ENCODE data around the gene PANX2. TPM values are rescaled to one million over a fixed set of nuclear protein-coding genes. Genes with fewer than 3 reads are reported as not detected.
"Not testable (repeated sequence)": the region's sequence is repeated elsewhere in the genome, so short reads cannot be mapped to it uniquely, and the experiment has no call there.

The PANX2 gene
- total RNA-seq, 1 donor from 2014 or later, result not detected

DNA sequence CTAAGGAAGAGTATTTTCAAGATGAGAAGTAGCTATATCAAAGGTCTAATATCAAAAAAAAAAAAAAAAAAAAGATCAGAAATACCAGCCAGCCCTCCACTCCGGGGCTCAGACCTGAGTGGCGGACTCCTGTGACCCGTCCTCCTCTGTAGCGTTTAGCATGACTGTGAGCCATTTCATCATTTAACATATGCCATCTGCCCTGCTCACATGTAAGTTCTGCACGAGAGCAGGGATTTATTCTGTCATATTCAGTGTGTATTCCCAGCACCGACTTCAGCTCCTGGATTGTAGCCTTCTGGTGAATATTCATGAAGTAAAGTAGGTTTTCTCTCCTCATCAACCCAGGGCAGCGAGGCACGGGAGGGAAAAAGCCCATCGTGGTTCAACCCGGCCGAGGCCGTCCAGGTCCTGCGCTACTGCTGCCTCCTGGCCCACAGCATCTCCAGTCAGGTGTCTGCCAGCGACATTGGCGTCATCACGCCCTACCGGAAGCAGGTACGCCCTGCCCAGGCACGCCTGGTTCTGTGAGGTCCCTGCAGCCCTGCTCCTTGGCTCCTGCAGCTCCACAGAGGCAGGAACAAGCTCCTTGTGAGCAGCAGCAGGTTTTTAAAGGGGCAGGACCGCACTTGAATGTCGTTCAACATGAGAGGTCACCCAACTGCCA is 12.7 kb upstream of the PANX2 start:
- Histone ChIP-seq H3K4me3 (ENCODE audit: low read length in 3 of 3) (no peak overlapping the region), H3K4me1 (ENCODE audit: control insufficient read depth in 3 of 3, insufficient read depth in 3 of 3, low read length in 3 of 3) (no peaks in the 10 kb centered on the region), H3K9ac (ENCODE audit: low read depth in 1 of 3, low read length in 3 of 3) (no peak overlapping the region), H3K9me3 (ENCODE audit: control insufficient read depth in 3 of 3, low read length in 3 of 3) (no peaks in the 10 kb centered on the region), H3K36me3 (ENCODE audit: control insufficient read depth in 3 of 3, insufficient read depth in 3 of 3, low read length in 3 of 3) (no peaks in the 10 kb centered on the region), H3K27ac (ENCODE audit: low read depth, low read length) (no peak overlapping the region), H3K27me3 (ENCODE audit: control insufficient read depth in 3 of 3, insufficient read depth in 3 of 3, low read length in 3 of 3) (peaks cover 23 to 47% (median 41%) of the 10 kb centered on the region in 3 donors)

- H3K27me3 ChIP-seq (ENCODE audit: control insufficient read depth in 3 of 3, insufficient read depth in 3 of 3, low read length in 3 of 3), result peaks cover 23 to 52% (median 38%) of the 10 kb centered on the region in 3 donors
Measured at GRCh38 chr22:50160947-50161346, 9.6 kb upstream of the PANX2 start.

GRCh38 chr22:50161508-50162390 is 8.8 kb upstream of the PANX2 start:
- Histone ChIP-seq H3K4me3 (ENCODE audit: low read length in 3 of 3) (no peak overlapping the region), H3K36me3 (ENCODE audit: control insufficient read depth in 3 of 3, insufficient read depth in 3 of 3, low read length in 3 of 3) (no peaks in the 10 kb centered on the region), H3K27ac (ENCODE audit: low read depth, low read length) (no peak overlapping the region), H3K4me1 (ENCODE audit: control insufficient read depth in 3 of 3, insufficient read depth in 3 of 3, low read length in 3 of 3) (no peaks in the 10 kb centered on the region), H3K27me3 (ENCODE audit: control insufficient read depth in 3 of 3, insufficient read depth in 3 of 3, low read length in 3 of 3) (peaks cover 20 to 50% (median 38%) of the 10 kb centered on the region in 3 donors), H3K9me3 (ENCODE audit: control insufficient read depth in 3 of 3, low read length in 3 of 3) (no peaks in the 10 kb centered on the region), H3K9ac (ENCODE audit: low read depth in 1 of 3, low read length in 3 of 3) (no peak overlapping the region)

More at GRCh38 chr22:50160947-50161346, 9.6 kb upstream of the PANX2 start:
- Histone ChIP-seq H3K9ac (ENCODE audit: low read depth in 1 of 3, low read length in 3 of 3) (no peak overlapping the region), H3K36me3 (ENCODE audit: control insufficient read depth in 3 of 3, insufficient read depth in 3 of 3, low read length in 3 of 3) (no peaks in the 10 kb centered on the region), H3K4me3 (ENCODE audit: low read length in 3 of 3) (no peak overlapping the region), H3K9me3 (ENCODE audit: control insufficient read depth in 3 of 3, low read length in 3 of 3) (no peaks in the 10 kb centered on the region), H3K4me1 (ENCODE audit: control insufficient read depth in 3 of 3, insufficient read depth in 3 of 3, low read length in 3 of 3) (no peaks in the 10 kb centered on the region), H3K27ac (ENCODE audit: low read depth, low read length) (no peak overlapping the region)

- H3K4me1 ChIP-seq (ENCODE audit: control insufficient read depth in 3 of 3, insufficient read depth in 3 of 3, low read length in 3 of 3), result no peaks in the 10 kb centered on the region
- H3K27ac ChIP-seq (ENCODE audit: low read depth, low read length), result no peak overlapping the region
- no peak overlapping the region for H3K9ac ChIP-seq (ENCODE audit: low read depth in 1 of 3, low read length in 3 of 3)
- no peaks in the 10 kb centered on the region for H3K36me3 ChIP-seq (ENCODE audit: control insufficient read depth in 3 of 3, insufficient read depth in 3 of 3, low read length in 3 of 3)
- no peak overlapping the region for H3K4me3 ChIP-seq (ENCODE audit: low read length in 3 of 3)
- no peaks in the 10 kb centered on the region for H3K9me3 ChIP-seq (ENCODE audit: control insufficient read depth in 3 of 3, low read length in 3 of 3)
- peaks cover 17 to 48% (median 34%) of the 10 kb centered on the region in 3 donors for H3K27me3 ChIP-seq (ENCODE audit: control insufficient read depth in 3 of 3, insufficient read depth in 3 of 3, low read length in 3 of 3)
Measured at GRCh38 chr22:50162391-50162956, 8.1 kb upstream of the PANX2 start.

- Histone ChIP-seq H3K4me1 (ENCODE audit: control insufficient read depth in 3 of 3, insufficient read depth in 3 of 3, low read length in 3 of 3) (no peaks in the 10 kb centered on the region), H3K9ac (ENCODE audit: low read depth in 1 of 3, low read length in 3 of 3) (no peak overlapping the region), H3K4me3 (ENCODE audit: low read length in 3 of 3) (no peak overlapping the region), H3K27ac (ENCODE audit: low read depth, low read length) (no peak overlapping the region), H3K27me3 (ENCODE audit: control insufficient read depth in 3 of 3, insufficient read depth in 3 of 3, low read length in 3 of 3) (peaks cover 11 to 36% (median 28%) of the 10 kb centered on the region in 3 donors), H3K36me3 (ENCODE audit: control insufficient read depth in 3 of 3, insufficient read depth in 3 of 3, low read length in 3 of 3) (no peaks in the 10 kb centered on the region), H3K9me3 (ENCODE audit: control insufficient read depth in 3 of 3, low read length in 3 of 3) (no peaks in the 10 kb centered on the region)
Measured at GRCh38 chr22:50165436-50166123, 5.0 kb upstream of the PANX2 start.

DNA sequence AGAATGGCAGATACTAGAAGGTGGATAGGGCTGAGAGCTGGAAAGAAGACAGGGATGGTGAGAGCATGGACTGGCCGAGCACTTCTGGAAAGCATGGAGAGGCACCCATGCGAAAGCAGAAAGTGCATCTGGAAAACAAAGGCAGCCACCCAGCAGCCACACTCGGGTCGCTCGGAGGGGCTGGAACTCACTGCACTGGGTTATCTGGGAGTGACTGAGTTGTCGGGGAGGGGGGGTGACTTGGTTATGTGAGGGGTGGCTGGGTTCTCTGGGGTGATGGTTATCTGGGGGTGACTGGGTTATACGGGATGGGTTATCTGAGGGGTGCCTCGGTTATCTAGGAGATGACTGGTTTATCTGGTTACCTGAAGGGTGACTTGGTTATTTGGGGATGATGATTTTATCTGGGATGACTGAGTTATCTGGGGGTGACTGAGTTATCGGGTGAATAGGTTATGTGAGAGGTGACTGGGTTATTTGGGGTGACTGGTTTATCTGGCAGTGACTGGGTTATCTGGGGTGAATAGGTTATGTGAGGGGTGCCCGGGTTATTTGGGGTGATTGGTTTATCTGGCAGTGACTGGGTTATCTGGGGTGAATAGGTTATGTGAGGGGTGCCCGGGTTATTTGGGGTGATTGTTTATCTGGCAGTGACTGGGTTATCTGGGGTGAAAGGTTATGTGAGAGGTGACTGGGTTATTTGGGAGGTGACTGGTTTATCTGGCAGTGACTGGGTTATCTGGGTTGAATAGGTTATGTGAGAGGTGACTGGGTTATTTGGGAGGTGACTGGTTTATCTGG is 2.6 kb upstream of the PANX2 start:
- no peaks in the 10 kb centered on the region for H3K9me3 ChIP-seq (ENCODE audit: control insufficient read depth in 3 of 3, low read length in 3 of 3)
- H3K27me3 ChIP-seq (ENCODE audit: control insufficient read depth in 3 of 3, insufficient read depth in 3 of 3, low read length in 3 of 3), result peaks cover 21 to 32% (median 27%) of the 10 kb centered on the region in 3 donors

GRCh38 chr22:50168490-50169180 is 1.9 kb upstream of the PANX2 start:
- not testable (repeated sequence) for H3K9ac ChIP-seq (ENCODE audit: low read depth in 1 of 3, low read length in 3 of 3); H3K4me3 ChIP-seq (ENCODE audit: low read length in 3 of 3); H3K9me3 ChIP-seq (ENCODE audit: control insufficient read depth in 3 of 3, low read length in 3 of 3); H3K27ac ChIP-seq (ENCODE audit: low read depth, low read length); H3K4me1 ChIP-seq (ENCODE audit: control insufficient read depth in 3 of 3, insufficient read depth in 3 of 3, low read length in 3 of 3); H3K36me3 ChIP-seq (ENCODE audit: control insufficient read depth in 3 of 3, insufficient read depth in 3 of 3, low read length in 3 of 3)
- peaks cover 21 to 32% (median 24%) of the 10 kb centered on the region in 3 donors for H3K27me3 ChIP-seq (ENCODE audit: control insufficient read depth in 3 of 3, insufficient read depth in 3 of 3, low read length in 3 of 3)

More for the DNA sequence above, 2.6 kb upstream of the PANX2 start:
- Histone ChIP-seq H3K9ac (ENCODE audit: low read depth in 1 of 3, low read length in 3 of 3) (no peak overlapping the region), H3K4me1 (ENCODE audit: control insufficient read depth in 3 of 3, insufficient read depth in 3 of 3, low read length in 3 of 3) (peaks cover 0 to 2% (median 0%) of the 10 kb centered on the region in 3 donors), H3K36me3 (ENCODE audit: control insufficient read depth in 3 of 3, insufficient read depth in 3 of 3, low read length in 3 of 3) (no peaks in the 10 kb centered on the region), H3K27ac (ENCODE audit: low read depth, low read length) (no peak overlapping the region), H3K4me3 (ENCODE audit: low read length in 3 of 3) (no peak overlapping the region)

GRCh38 chr22:50169181-50169759 is 1.3 kb upstream of the PANX2 start:
- H3K27me3 ChIP-seq (ENCODE audit: control insufficient read depth in 3 of 3, insufficient read depth in 3 of 3, low read length in 3 of 3), result peaks cover 21 to 34% (median 24%) of the 10 kb centered on the region in 3 donors
- H3K4me1 ChIP-seq (ENCODE audit: control insufficient read depth in 3 of 3, insufficient read depth in 3 of 3, low read length in 3 of 3), result peaks cover 0 to 2% (median 0%) of the 10 kb centered on the region in 3 donors

More at GRCh38 chr22:50169181-50169759, 1.3 kb upstream of the PANX2 start:
- no peaks in the 10 kb centered on the region for H3K36me3 ChIP-seq (ENCODE audit: control insufficient read depth in 3 of 3, insufficient read depth in 3 of 3, low read length in 3 of 3)
- H3K9me3 ChIP-seq (ENCODE audit: control insufficient read depth in 3 of 3, low read length in 3 of 3), result no peaks in the 10 kb centered on the region
- H3K9ac ChIP-seq (ENCODE audit: low read depth in 1 of 3, low read length in 3 of 3), result no peak overlapping the region
- no peak overlapping the region for H3K4me3 ChIP-seq (ENCODE audit: low read length in 3 of 3)
- H3K27ac ChIP-seq (ENCODE audit: low read depth, low read length), result no peak overlapping the region

All from skeletal muscle tissue (tissue), 4 donors.